HG03442 (cell line): ENCODE data around the gene CEP41.

Experiments used
- ATAC-seq: cut with Tn5 transposase; IDR thresholded peaks from one replicate; pipeline ENCODE4 v1.9.1; 2021; ENCODE audit warnings: mild to moderate bottlenecking, moderate library complexity; ENCODE audit not compliant: unreplicated experiment

CEP41 gene

GRCh38 chr7:130440527-130441365 lies at the start of gene CEP41:
CEP41 (minus strand) TSS chr7:130441016; CDS start chr7:130440966, 50 bp downstream.
- ATAC-seq = peak; percentile 99

GRCh38 chr7:130490311-130490791 lies 49.5 kb upstream of the CEP41 start:
- ATAC-seq = no peak

- ATAC-seq = no peak
Measured at GRCh38 chr7:130489140-130489983, 48.5 kb upstream of the CEP41 start.

DNA sequence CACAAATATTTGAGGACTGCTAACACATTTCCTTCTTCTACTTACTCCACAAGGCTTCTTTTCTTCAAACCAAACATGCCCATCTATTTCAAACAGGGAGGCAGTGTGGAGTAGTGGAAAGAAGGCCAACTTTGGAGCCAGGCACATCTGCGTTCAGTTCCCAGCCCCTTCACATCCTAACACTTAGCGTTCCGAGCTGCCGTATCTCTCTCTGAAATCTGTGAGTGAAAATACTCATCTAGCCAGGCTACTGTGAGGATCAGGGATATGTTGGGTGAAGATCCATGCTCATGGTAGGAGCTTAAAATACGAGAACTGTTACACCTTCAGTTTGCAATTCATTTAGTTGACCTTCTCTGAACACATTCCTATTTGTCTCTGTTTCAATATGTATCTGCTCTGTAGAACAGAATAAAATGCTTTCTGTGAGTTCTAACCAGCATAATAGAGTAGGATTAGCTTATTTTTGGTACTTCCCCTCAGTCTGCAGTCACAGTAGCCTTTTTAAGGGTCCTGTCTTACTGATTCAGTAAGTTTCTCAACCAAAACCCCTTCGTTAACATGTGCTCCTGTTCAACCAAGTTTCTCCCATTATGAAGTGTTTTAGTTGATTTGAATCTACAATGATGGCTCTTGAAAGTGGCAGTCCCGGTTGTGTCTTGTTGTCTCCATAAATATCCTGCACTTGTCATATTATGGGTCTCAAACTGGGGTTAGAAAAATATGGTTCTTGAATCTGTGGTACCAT lies 47.8 kb upstream of the CEP41 start:
- no peak for ATAC-seq

DNA sequence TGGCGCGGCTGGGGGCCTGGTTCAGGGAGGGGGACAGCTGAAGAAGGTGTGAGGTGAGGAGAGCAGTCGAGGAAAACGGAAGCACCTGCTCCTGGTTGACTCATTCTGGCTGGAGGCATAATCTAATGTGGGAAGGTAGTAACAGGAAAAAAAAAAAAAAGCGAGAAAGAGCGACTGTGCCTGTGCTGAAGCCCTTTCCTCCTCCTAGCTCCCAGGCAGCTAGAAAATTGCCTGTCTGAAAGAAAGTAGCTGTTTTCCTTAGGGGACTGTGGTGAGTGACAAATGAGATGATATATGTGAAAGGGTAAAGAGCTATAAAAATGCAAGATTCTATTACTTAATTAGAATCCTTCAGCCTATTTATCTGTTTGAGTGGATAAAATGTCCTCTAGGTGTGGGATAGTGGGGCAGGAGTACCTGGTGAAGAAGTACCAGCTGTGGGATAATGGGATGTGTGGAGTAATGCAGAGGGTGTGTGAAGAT lies 46.2 kb upstream of the CEP41 start:
- ATAC-seq = no peak

DNA sequence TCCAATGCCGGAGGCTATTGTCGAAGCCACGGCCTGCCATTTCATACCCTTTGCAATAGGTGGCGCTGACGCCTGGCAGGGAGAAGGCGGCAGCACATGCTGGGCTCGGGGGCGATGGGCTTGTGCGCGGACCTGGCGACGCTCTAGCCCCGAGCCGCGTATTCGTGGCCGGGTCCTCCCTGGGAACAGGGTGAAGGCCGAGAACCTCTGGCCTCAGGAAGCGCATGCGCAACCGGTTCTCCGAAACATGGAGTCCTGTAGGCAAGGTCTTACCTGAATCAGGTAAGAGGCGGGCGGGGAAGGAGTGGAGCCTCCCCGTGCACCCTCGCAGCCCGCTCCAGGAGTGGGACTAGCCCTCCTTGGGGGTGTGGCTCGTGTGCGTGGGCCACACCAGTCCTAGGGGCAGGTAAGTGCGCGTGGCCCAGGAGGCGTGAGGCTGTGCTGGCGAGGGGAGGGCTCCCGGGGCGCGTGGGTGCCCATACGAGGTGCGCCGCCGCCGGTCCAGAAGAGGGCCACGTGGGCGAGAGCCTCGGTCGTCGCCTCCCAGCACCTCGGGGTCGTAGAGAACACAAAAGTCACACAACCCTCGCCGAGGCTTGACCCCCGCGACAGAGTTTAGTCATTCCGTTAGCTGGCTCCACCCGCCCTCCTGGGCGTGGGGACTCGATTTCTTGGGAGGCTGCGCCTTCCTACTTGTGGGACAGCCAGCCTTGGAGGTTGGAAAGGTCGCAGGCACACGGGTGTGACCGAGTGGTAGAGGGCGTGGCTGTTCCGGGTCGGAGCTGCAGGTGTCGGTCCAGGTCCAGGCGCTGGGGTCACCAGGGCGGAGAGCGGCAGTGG lies 45.5 kb upstream of the CEP41 start:
- ATAC-seq = peak; percentile 43

- ATAC-seq = no peak
Measured at GRCh38 chr7:130485734-130486113, 44.9 kb upstream of the CEP41 start.

DNA sequence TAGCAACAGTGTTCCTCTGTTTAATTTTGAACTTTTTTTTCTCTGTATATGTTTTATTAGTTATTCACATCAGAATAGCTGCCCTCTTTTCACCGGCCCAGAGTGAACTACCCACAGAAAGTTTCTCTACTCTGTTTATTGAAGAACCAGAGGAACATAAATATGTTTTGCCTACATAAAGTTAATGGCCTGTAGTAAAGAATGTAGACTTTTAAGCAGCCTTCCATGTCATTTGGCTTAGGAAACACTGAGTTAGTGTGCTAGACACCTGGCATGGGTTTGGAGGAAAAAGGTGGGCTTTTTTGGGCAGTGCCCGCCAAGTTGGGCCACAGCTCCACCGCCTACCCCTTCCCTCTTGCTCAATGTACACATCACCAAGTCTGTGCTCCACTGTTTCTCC lies 42.2 kb upstream of the CEP41 start:
- ATAC-seq = no peak

GRCh38 chr7:130481898-130482297 lies 41.1 kb upstream of the CEP41 start:
- no peak for ATAC-seq

- no peak for ATAC-seq
Measured at GRCh38 chr7:130479716-130480400, 39.0 kb upstream of the CEP41 start.

DNA sequence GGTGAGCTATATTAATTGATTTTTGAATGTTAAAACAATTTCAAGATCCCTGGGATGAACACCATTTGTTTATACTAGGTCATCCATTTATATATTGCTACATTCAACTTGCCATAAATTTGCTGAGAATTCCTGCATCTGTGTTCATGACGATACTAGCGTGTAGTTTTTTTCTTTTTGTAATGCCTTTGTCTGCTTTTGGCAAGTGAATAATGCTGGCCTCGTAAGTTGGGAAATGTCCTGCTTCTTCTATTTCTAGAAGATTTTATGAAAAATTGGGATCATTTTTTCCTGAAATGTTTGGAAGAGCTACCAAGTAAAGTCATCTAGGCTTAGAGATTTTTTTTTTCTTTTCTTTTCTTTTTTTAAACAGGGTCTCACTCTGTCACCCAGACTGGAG lies 38.2 kb upstream of the CEP41 start:
- no peak for ATAC-seq

GRCh38 chr7:130476297-130477150 lies 35.7 kb upstream of the CEP41 start:
- peak; percentile 78 for ATAC-seq

DNA sequence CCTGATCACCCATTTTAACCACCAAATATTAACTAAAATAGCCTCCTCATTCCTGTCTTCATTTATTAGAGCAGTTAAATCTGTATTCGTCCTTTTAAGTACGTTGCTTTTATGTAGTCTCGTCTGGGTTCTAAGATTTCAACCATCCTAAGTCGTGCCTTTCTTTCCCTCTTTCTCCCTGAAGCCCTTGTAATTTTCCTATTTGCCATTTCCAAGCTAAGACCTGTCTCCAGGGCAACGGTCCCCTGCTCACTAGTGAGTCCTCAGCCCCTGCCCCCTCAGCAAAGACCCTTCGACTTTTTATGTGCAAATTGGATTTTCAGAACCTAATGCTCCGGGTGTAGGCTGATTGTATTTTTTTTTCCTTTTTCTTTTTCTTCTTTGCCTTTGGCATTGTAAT lies 35.0 kb upstream of the CEP41 start:
- no peak for ATAC-seq

DNA sequence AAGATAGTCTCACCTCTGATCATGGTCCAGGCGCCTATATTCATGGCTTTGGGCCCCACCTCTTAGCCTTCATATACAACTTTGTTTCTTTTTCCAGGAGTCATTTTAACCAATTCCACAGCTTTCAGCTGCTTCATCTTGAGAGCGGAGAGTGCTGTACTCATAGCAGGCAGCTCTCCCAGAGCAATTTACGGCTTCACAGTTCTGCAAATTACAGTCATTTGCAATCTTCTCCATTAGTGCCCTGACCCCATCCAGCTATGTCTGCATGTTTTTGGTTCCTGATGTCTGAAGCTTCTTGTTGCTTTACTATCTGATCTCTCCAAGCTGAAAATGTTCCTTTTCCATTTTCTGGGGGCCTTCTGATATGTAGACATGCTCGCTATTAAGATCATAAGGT lies 33.1 kb upstream of the CEP41 start:
- ATAC-seq = no peak

DNA sequence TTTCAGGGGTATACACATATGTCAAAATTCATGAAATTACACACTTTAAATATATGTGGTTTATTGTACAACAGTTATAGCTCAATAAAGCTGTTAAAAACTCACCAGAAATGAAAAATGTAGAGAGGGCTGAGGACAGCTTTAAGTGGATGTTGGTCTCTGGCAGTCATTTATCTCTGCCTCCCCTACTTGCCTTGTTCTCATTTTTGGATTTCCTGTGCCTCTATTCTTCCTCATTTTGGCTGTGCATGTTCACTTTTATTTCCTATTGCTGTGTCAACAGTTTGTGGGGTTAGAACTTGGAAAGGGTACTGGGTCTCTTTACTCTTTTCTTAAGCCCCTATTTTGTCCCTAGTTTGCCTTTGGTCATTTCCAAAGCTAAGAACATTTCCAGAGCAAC lies 32.5 kb upstream of the CEP41 start:
- ATAC-seq = no peak

- ATAC-seq = no peak
Measured at GRCh38 chr7:130471974-130472373, 31.2 kb upstream of the CEP41 start.

DNA sequence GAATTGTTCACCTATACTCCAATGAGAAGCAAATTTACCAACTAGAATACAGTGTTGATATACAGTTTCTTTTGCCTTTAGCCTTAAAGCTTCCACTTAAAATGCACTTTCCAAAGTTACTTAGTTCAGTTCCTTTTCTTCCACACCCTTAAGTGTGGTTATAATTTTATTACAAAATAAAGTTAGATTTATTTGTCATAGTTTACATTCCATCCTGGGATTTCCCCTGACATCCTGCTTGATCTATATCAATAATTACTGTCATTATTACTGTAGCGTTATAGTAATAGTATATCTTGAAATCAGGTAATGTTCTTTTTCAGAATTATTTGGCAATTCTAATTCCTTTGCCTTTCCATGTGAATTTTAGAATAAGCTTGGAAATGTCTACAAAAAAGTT lies 27.8 kb upstream of the CEP41 start:
- no peak for ATAC-seq

GRCh38 chr7:130463553-130464434 lies 23.0 kb upstream of the CEP41 start:
- no peak for ATAC-seq
